Activated effector memory CD4-positive, alpha-beta T cell treated with anti-CD3 and anti-CD28 coated beads, Interleukin-2, amount 50 U/mL, for 16 hours (primary cell): ENCODE data around the gene ACACA.
"Not testable (repeated sequence)": the region's sequence is repeated elsewhere in the genome, so short reads cannot be mapped to it uniquely, and the experiment has no call there.

Experiments used
- DNase-seq: peaks from one replicate; pipeline ENCODE4 v3.0.0-alpha.2; 2020

The ACACA gene

GRCh38 chr17:37392024-37392590 lies 14.5 kb downstream of the ACACA start:
- no peak for DNase-seq

- no peak for DNase-seq
These were observed 15.5 kb downstream of the ACACA start for GRCh38 chr17:37391146-37391545.

- no peak for DNase-seq
These were observed 17.5 kb downstream of the ACACA start for GRCh38 chr17:37389160-37389559.

- no peak for DNase-seq
These were observed 18.4 kb downstream of the ACACA start for GRCh38 chr17:37388266-37388665.

- DNase-seq = no peak
These were observed 20.2 kb downstream of the ACACA start for GRCh38 chr17:37386462-37386861.

GRCh38 chr17:37385474-37385990 lies 21.1 kb downstream of the ACACA start:
- DNase-seq = no peak

- no peak for DNase-seq
These were observed 22.0 kb downstream of the ACACA start for GRCh38 chr17:37384560-37385149.

GRCh38 chr17:37382056-37382455 lies 24.6 kb downstream of the ACACA start:
- DNase-seq = no peak

- no peak for DNase-seq
These were observed 30.9 kb downstream of the ACACA start, which contains the start of gene C17orf78 for GRCh38 chr17:37375706-37376105. Gene C17orf78, plus strand, starts transcription at chr17:37375985. Its CDS starts 108 bp downstream, at chr17:37376093.

- peak; percentile 83 for DNase-seq
These were observed 33.0 kb downstream of the ACACA start for GRCh38 chr17:37373530-37374159.

- no peak for DNase-seq
These were observed 38.1 kb downstream of the ACACA start for GRCh38 chr17:37368577-37368976.

- no peak for DNase-seq
These were observed 41.0 kb downstream of the ACACA start for GRCh38 chr17:37365589-37365988.

GRCh38 chr17:37361543-37361942 lies 45.1 kb downstream of the ACACA start:
- DNase-seq = no peak

- DNase-seq = no peak
These were observed 46.0 kb downstream of the ACACA start for GRCh38 chr17:37360632-37361031.

GRCh38 chr17:37359682-37360188 lies 46.9 kb downstream of the ACACA start:
- no peak for DNase-seq

- DNase-seq = peak; percentile 96
These were observed 47.6 kb downstream of the ACACA start for GRCh38 chr17:37358830-37359681.

GRCh38 chr17:37358098-37358829 lies 48.4 kb downstream of the ACACA start:
- DNase-seq = peak; percentile 70

- not testable (repeated sequence) for DNase-seq
These were observed 49.7 kb downstream of the ACACA start for GRCh38 chr17:37356796-37357569.

GRCh38 chr17:37346863-37347402 lies 59.7 kb downstream of the ACACA start:
- DNase-seq = not testable (repeated sequence)

- no peak for DNase-seq
These were observed 62.1 kb downstream of the ACACA start for GRCh38 chr17:37344519-37344918.

- no peak for DNase-seq
These were observed 64.0 kb downstream of the ACACA start for GRCh38 chr17:37342589-37342988.
